Loucy (cell line): Measurements from ENCODE around the gene KRT1.

ENCODE experiments used
- H2AFZ ChIP-seq: fragments of 200-600 bp; sonication (generic); 2 replicates; pipeline ENCODE4 v1.6.0; 2016; ENCODE audit warnings: antibody characterized with exemption, mild to moderate bottlenecking, low read length, moderate library complexity
- H3F3A ChIP-seq: fragments of 200-600 bp; 2 replicates; pipeline ENCODE4 v1.6.0; 2016; ENCODE audit warnings: antibody characterized with exemption, low read depth, mild to moderate bottlenecking
- H3K27me3 ChIP-seq: fragments of 200-600 bp; sonication (generic); 2 replicates; pipeline ENCODE4 v1.6.1; 2014; ENCODE audit warnings: low read length, mild to moderate bottlenecking; ENCODE audit not compliant: insufficient read depth, poor library complexity, severe bottlenecking
- H3K36me3 ChIP-seq: fragments of 200-600 bp; sonication (generic); 2 replicates; pipeline ENCODE4 v1.6.1; 2016; ENCODE audit warnings: low read length; ENCODE audit not compliant: insufficient read depth
- H3K4me1 ChIP-seq: fragments of 200-600 bp; sonication (generic); 2 replicates; pipeline ENCODE4 v1.5.1; 2014; ENCODE audit warnings: low read length, mild to moderate bottlenecking; ENCODE audit not compliant: insufficient read depth, poor library complexity, severe bottlenecking
- H3K4me2 ChIP-seq: fragments of 200-600 bp; sonication (generic); 2 replicates; pipeline ENCODE4 v1.6.0; 2014; ENCODE audit warnings: antibody characterized with exemption, low read length, low read depth, mild to moderate bottlenecking; ENCODE audit not compliant: poor library complexity, severe bottlenecking
- H3K4me3 ChIP-seq: fragments of 200-600 bp; sonication (generic); 2 replicates; pipeline ENCODE4 v1.5.1; 2014; ENCODE audit warnings: low read length, mild to moderate bottlenecking, mixed read lengths; ENCODE audit not compliant: poor library complexity, severe bottlenecking
- H3K79me2 ChIP-seq: fragments of 200-600 bp; sonication (generic); 2 replicates; pipeline ENCODE4 v1.6.1; 2014; ENCODE audit warnings: low read length; ENCODE audit not compliant: insufficient read depth
- H3K9ac ChIP-seq: fragments of 200-600 bp; sonication (generic); 2 replicates; pipeline ENCODE4 v1.6.0; 2014; ENCODE audit warnings: mild to moderate bottlenecking, low read depth, low read length, moderate library complexity; ENCODE audit not compliant: poor library complexity, severe bottlenecking
- H3K9me2 ChIP-seq: fragments of 200-600 bp; sonication (generic); replicated peaks from 2 replicates; pipeline ENCODE4 v1.6.1; 2016; ENCODE audit warnings: low read depth, low read length, mixed read lengths
- H3K9me3 ChIP-seq: fragments of 200-600 bp; sonication (generic); 2 replicates; pipeline ENCODE4 v1.6.1; 2014; ENCODE audit warnings: mild to moderate bottlenecking, antibody characterized with exemption, low read length, low read depth; ENCODE audit not compliant: insufficient read depth
- H4K20me1 ChIP-seq: fragments of 200-600 bp; sonication (generic); 2 replicates; pipeline ENCODE4 v1.6.0; 2014; ENCODE audit warnings: antibody characterized with exemption, low read length, mild to moderate bottlenecking; ENCODE audit not compliant: insufficient read depth, poor library complexity, severe bottlenecking
- EZH2phosphoT487 ChIP-seq: fragments of 200-600 bp; IDR thresholded peaks from 2 replicates; pipeline ENCODE4 v1.6.1; 2018; ENCODE audit warnings: antibody characterized with exemption, mild to moderate bottlenecking, moderate library complexity, borderline replicate concordance
- TF ChIP-seq, protein P1 (sequence below): fragments of 200-600 bp; sonication (generic); conservative IDR thresholded peaks from 2 replicates; pipeline ENCODE4 v1.5.1; 2014; ENCODE audit warnings: mild to moderate bottlenecking, antibody characterized with exemption, low read length

KRT1 gene

DNA sequence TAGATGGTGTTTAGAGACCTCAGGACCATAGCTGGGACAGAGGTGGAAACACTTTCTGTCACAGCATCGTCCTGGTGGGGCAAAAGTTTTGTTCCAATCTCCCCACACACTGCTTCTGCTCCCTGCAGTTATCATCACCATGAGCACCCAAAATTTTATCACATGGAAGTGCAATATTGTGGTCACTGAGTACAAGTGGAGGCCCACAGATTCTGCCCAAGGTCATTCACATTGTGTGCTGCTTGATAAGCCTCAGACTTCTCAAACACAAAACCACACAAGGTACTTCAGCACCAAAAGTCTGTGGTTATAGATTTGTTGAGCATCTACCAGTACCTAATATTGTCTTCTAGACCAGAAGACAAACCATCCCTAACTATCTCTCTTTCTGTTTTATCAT lies 23.7 kb upstream of the KRT1 start:
- no peaks in the 10 kb centered on the region for H3F3A ChIP-seq
- no peak overlapping the region for H3K9ac ChIP-seq
- no peak overlapping the region for H3K4me2 ChIP-seq
- no peak overlapping the region for H2AFZ ChIP-seq
- no peaks in the 10 kb centered on the region for H3K36me3 ChIP-seq
- peaks cover 10% of the 10 kb centered on the region for H3K4me1 ChIP-seq
- H3K9me3 ChIP-seq, result no peaks in the 10 kb centered on the region
- H3K27me3 ChIP-seq, result no peaks in the 10 kb centered on the region
- no peak overlapping the region for H3K4me3 ChIP-seq
- TF ChIP-seq EZH2phosphoT487, result no peak
- TF ChIP-seq, protein P1, sequence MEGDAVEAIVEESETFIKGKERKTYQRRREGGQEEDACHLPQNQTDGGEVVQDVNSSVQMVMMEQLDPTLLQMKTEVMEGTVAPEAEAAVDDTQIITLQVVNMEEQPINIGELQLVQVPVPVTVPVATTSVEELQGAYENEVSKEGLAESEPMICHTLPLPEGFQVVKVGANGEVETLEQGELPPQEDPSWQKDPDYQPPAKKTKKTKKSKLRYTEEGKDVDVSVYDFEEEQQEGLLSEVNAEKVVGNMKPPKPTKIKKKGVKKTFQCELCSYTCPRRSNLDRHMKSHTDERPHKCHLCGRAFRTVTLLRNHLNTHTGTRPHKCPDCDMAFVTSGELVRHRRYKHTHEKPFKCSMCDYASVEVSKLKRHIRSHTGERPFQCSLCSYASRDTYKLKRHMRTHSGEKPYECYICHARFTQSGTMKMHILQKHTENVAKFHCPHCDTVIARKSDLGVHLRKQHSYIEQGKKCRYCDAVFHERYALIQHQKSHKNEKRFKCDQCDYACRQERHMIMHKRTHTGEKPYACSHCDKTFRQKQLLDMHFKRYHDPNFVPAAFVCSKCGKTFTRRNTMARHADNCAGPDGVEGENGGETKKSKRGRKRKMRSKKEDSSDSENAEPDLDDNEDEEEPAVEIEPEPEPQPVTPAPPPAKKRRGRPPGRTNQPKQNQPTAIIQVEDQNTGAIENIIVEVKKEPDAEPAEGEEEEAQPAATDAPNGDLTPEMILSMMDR, result no peak
- no peaks in the 10 kb centered on the region for H3K9me2 ChIP-seq
- no peaks in the 10 kb centered on the region for H3K79me2 ChIP-seq
- no peaks in the 10 kb centered on the region for H4K20me1 ChIP-seq

DNA sequence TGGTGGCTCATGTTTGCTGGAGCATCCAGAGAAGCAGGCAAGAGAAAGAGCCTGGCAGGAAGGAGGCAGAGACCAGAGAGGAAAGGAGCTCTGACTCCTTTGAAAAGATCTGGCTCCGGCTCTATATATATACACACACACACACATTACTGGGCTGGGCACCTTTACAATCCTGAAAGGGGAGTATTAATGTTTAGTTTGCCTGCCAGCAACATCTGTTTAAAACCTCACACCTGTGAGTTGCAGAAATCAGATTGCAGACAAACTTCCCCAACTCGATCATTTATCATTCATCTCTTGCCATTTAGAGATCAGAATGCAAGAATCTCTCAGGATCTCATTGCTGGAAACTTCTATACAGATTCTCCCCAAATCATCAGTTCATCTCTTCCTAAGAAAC lies 23.2 kb upstream of the KRT1 start, which contains the start of gene KRT77:
Gene KRT77, minus strand, starts transcription at position 101 of the 400 bp plus-strand sequence. Its CDS starts 90 bp downstream, at position 11.
- no peak within 1 kb of the TSS for H3K9ac ChIP-seq
- no peaks in the 10 kb centered on the region for H3F3A ChIP-seq
- H3K27me3 ChIP-seq, result no peaks in the 10 kb centered on the region
- H3K4me2 ChIP-seq, result no peak within 1 kb of the TSS
- H3K36me3 ChIP-seq, result no peaks in the 10 kb centered on the region
- H3K4me1 ChIP-seq, result peaks cover 10% of the 10 kb centered on the region
- no peaks in the 10 kb centered on the region for H3K79me2 ChIP-seq
- no peak within 1 kb of the TSS for H2AFZ ChIP-seq
- no peak within 1 kb of the TSS for H3K4me3 ChIP-seq
- no peaks in the 10 kb centered on the region for H3K9me2 ChIP-seq
- TF ChIP-seq, protein P1, result no peak
- no peak for TF ChIP-seq EZH2phosphoT487
- no peaks in the 10 kb centered on the region for H3K9me3 ChIP-seq
- no peaks in the 10 kb centered on the region for H4K20me1 ChIP-seq

DNA sequence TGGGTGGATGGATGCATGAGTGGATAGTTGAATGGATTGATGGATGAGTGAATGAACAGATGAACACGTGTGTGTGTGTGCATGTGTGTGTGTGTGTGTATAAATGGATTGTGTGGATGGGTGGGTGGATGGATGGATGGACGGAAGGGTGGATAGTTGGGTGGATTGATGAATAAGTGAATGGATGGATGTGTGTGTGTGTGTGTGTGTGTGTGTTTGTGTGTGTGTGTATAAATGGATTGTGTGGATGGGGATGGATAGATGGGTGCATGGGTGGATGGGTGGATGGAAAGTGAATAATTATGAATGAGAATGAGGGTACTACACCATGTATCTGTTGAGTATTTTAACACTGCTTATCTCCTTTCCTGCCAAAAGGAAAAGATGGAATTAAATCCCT lies 22.1 kb upstream of the KRT1 start:
- Histone ChIP-seq H3K4me1 (peaks cover 10% of the 10 kb centered on the region), H2AFZ (no peak overlapping the region), H3F3A (no peaks in the 10 kb centered on the region), H4K20me1 (no peaks in the 10 kb centered on the region), H3K27me3 (no peaks in the 10 kb centered on the region), H3K9me2 (no peaks in the 10 kb centered on the region), H3K79me2 (no peaks in the 10 kb centered on the region), H3K36me3 (no peaks in the 10 kb centered on the region), H3K9me3 (no peaks in the 10 kb centered on the region), H3K9ac (no peak overlapping the region), H3K4me3 (no peak overlapping the region), H3K4me2 (no peak overlapping the region)
- TF ChIP-seq EZH2phosphoT487, result no peak
- TF ChIP-seq, protein P1, result no peak
